ENCODE results near the gene GORASP1.

GORASP1 gene

GRCh38 chr3:39133822-39134221 lies 26.4 kb upstream of the GORASP1 start:
- Histone ChIP-seq H3K4me3 (ENCODE audit: low read depth, low read length) (no peak overlapping the region), H3K36me3 (no peaks in the 10 kb centered on the region), H3K27me3 (ENCODE audit: insufficient read depth, low read depth, severe bottlenecking) (no peaks in the 10 kb centered on the region), H3K27ac (no peak overlapping the region), H3K9me3 (ENCODE audit: severe bottlenecking) (no peaks in the 10 kb centered on the region)
- no peak for DNase-seq
- no peak for TF ChIP-seq CTCF (IDR thresholded peaks at IDR 0.05; ENCODE audit: low read depth, low read length)

DNA sequence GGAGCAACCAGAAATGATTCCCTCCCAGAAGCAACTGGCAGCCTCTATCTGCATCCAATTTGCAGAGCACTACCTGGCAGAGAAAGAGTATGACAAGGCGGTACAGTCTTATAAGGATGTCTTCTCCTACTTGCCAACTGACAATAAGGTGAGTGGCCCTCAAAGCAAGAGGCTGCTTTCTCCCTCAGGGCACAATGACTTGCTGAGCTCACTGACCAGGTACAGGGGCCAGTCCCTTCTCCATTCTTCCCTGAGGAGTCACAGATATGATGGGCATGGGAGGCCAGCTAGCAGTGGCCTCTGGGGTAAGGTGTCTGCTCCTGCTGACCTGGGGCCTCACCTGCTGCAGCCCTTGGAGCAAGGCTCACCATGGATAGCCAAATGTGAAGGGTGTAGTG lies 25.7 kb upstream of the GORASP1 start:
- DNase-seq, result no peak
- Histone ChIP-seq H3K36me3 (no peaks in the 10 kb centered on the region), H3K9me3 (ENCODE audit: severe bottlenecking) (no peaks in the 10 kb centered on the region), H3K4me3 (ENCODE audit: low read depth, low read length) (no peak overlapping the region), H3K27me3 (ENCODE audit: insufficient read depth, low read depth, severe bottlenecking) (no peaks in the 10 kb centered on the region), H3K27ac (no peak overlapping the region)
- TF ChIP-seq CTCF (IDR thresholded peaks at IDR 0.05; ENCODE audit: low read depth, low read length), result no peak

DNA sequence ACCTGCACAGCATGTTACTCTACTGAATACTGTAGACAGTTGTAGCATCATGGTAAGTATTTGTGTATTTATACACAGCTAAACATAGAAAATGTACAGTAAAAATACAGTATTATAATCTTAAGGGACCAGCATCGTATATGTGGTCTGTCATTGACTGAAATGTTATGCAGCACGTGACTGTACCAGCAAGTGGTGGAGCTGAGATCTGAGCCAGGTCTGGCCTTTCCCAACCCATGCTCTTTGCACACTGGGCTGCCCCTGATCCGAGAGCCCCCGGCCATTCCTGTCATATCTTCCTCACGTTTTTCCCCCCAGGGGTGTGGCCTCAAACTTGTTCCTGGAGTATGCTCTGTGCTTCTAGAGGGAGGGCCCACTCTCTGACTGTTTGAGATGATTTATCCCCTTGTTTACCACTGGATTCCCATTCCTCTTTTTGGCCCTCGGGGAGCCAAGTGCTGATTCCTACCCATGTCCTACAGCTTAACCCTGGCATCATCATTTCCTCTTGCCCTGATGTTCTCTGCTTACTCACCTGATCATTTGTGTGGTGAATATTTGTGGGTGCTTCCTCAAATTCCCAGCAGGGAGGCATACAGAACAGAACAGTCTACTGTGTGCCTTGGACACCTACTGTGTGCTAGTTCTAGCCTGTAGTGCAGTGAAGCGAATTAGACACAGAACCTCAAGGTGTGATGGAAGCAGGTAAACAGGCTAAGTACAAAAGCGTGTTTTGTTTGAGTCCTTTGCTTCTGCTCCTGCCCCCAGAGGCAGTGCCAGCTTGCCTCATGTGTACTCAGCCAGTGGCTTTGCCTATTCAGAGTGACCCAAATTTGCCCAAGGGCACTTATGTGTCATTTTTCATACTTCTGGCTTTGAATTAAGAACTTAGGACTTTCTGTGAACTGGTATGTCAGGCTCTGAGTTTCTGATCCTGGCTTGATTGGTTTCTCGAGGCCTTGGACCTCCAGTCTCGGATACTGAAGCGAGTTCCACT lies 25.0 kb upstream of the GORASP1 start:
- no peak for TF ChIP-seq CTCF (IDR thresholded peaks at IDR 0.05; ENCODE audit: low read depth, low read length)
- no peaks in the 10 kb centered on the region for H3K27me3 ChIP-seq (ENCODE audit: insufficient read depth, low read depth, severe bottlenecking)
- no peak overlapping the region for H3K4me3 ChIP-seq (ENCODE audit: low read depth, low read length)
- no peaks in the 10 kb centered on the region for H3K9me3 ChIP-seq (ENCODE audit: severe bottlenecking)
- no peaks in the 10 kb centered on the region for H3K36me3 ChIP-seq
- no peak overlapping the region for H3K27ac ChIP-seq
- no peak for DNase-seq

DNA sequence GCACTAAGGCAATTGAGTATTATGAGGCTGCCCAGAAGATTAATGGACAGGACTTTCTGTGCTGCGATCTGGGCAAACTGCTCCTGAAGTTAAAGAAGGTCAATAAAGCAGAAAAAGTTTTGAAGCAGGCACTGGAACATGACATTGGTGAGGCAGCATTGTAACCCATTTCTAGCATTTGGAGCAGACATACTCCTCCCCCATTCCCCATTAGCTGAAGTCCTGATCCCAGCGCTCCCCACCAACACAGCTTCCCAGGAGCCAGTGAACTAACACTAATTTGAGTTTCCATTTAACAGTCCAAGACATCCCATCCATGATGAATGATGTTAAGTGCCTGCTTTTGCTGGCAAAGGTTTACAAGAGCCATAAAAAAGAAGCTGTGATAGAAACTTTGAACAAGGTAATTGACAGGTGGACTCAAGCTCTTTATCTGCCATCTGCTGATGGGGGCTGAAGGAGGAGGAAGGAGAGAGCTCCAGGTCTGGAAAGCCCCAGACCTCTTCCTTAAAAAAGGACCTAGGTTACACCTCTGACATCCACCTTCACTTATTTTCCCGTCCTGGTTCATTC lies 23.4 kb upstream of the GORASP1 start:
- peak overlapping the region; percentile 30 for H3K27ac ChIP-seq

DNA sequence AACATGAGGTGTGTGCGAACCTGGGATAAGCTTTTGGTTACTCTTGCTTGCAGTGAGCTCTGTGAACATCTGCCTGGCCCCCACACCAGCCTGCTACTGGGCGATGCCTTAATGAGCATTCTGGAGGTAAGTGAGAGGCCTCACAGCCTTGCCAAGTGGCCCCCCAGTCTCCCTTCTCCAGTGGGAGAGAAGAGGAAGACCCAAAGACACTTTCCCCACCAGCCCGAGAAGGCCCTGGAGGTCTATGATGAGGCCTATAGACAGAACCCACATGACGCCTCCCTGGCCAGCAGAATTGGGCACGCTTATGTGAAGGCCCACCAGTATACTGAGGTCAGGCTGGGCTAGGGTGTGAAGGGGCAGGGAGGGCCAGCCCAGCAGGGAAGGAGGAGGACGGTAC lies 22.6 kb upstream of the GORASP1 start:
- H3K36me3 ChIP-seq, result no peaks in the 10 kb centered on the region
- TF ChIP-seq CTCF (IDR thresholded peaks at IDR 0.05; ENCODE audit: low read depth, low read length), result no peak
- no peaks in the 10 kb centered on the region for H3K27me3 ChIP-seq (ENCODE audit: insufficient read depth, low read depth, severe bottlenecking)
- H3K27ac ChIP-seq, result no peak overlapping the region
- no peak overlapping the region for H3K4me3 ChIP-seq (ENCODE audit: low read depth, low read length)
- no peak for DNase-seq
- no peaks in the 10 kb centered on the region for H3K9me3 ChIP-seq (ENCODE audit: severe bottlenecking)

More for the DNA sequence above, 23.4 kb upstream of the GORASP1 start:
- no peaks in the 10 kb centered on the region for H3K9me3 ChIP-seq (ENCODE audit: severe bottlenecking)
- no peaks in the 10 kb centered on the region for H3K27me3 ChIP-seq (ENCODE audit: insufficient read depth, low read depth, severe bottlenecking)
- H3K4me3 ChIP-seq (ENCODE audit: low read depth, low read length), result no peak overlapping the region
- no peak for TF ChIP-seq CTCF (IDR thresholded peaks at IDR 0.05; ENCODE audit: low read depth, low read length)
- no peak for DNase-seq
- H3K36me3 ChIP-seq, result no peaks in the 10 kb centered on the region
